Daoy (cell line): Measurements from ENCODE around the gene PTCH2. TPM values are rescaled to one million over a fixed set of nuclear protein-coding genes. Genes with fewer than 3 reads are reported as not detected.
"Not testable (repeated sequence)": the region's sequence is repeated elsewhere in the genome, so short reads cannot be mapped to it uniquely, and the experiment has no call there.

Source experiments
- DNase-seq: peaks from one replicate; pipeline ENCODE4 v3.0.0-alpha.2; 2015; ENCODE audit warnings: low read depth
- total RNA-seq: library from RNA; depleted of rRNA; stranded (reverse); fragments of >200 nt; shearing (Covaris generic); gene quantifications from 2 replicates; pipeline ENCODE4 v1.2.3, GENCODE V29; 2014

The PTCH2 gene
- total RNA-seq, 1 experiment from 2014 or later = 0.11 TPM

- DNase-seq = no peak
Observed at GRCh38 chr1:44820328-44821239, 22.5 kb downstream of the PTCH2 start.

- peak; percentile 97 for DNase-seq
Observed at GRCh38 chr1:44819608-44820327, 23.3 kb downstream of the PTCH2 start.

- no peak for DNase-seq
Observed at GRCh38 chr1:44819196-44819607, 23.9 kb downstream of the PTCH2 start.

- DNase-seq = no peak
Observed at GRCh38 chr1:44817771-44818495, 25.1 kb downstream of the PTCH2 start.

- DNase-seq = no peak
Observed at GRCh38 chr1:44817307-44817706, 25.7 kb downstream of the PTCH2 start.

GRCh38 chr1:44815926-44816325 is 27.1 kb downstream of the PTCH2 start:
- DNase-seq = not testable (repeated sequence)

- no peak for DNase-seq
Observed at GRCh38 chr1:44812822-44813543, 30.1 kb downstream of the PTCH2 start.

GRCh38 chr1:44811234-44811633 is 31.8 kb downstream of the PTCH2 start:
- DNase-seq = no peak

GRCh38 chr1:44810762-44811105 is 32.3 kb downstream of the PTCH2 start:
- not testable (repeated sequence) for DNase-seq

- peak; percentile 74 for DNase-seq
Observed at GRCh38 chr1:44810101-44810761, 32.8 kb downstream of the PTCH2 start.

- DNase-seq = peak; percentile 71
Observed at GRCh38 chr1:44808938-44809917, 33.8 kb downstream of the PTCH2 start.

GRCh38 chr1:44808063-44808937 is 34.8 kb downstream of the PTCH2 start, which contains the start of gene BTBD19:
Gene BTBD19 (plus strand): TSS chr1:44808523. CDS start chr1:44808821, 298 bp downstream.
- DNase-seq = peak; percentile 90

GRCh38 chr1:44807364-44808062 is 35.5 kb downstream of the PTCH2 start:
- peak; percentile 99 for DNase-seq

- DNase-seq = no peak
Observed at GRCh38 chr1:44806704-44807363, 36.2 kb downstream of the PTCH2 start, which contains the start of gene DYNLT4. Gene DYNLT4 (minus strand): TSS chr1:44807351. CDS start chr1:44806668, 683 bp downstream.

- no peak for DNase-seq
Observed at GRCh38 chr1:44806025-44806703, 36.9 kb downstream of the PTCH2 start.

GRCh38 chr1:44805311-44806024 is 37.6 kb downstream of the PTCH2 start:
- no peak for DNase-seq
